Activated T-helper 1 cell treated with anti-CD3 and anti-CD28 coated beads, Interleukin-12 subunit alpha, Interleukin-12 subunit beta, Interleukin-2, Interleukin-4 antibody, amounts not matched to agents 30 ng/mL and 10 ng/mL and 1 ng/mL, durations not matched to agents 14 hours and 24 hours and 36 hours (primary cell): ENCODE data around the gene GRK6. TPM values are rescaled to one million over a fixed set of nuclear protein-coding genes. Genes with fewer than 3 reads are reported as not detected.

Experiments
- DNase-seq: peaks from one replicate; pipeline ENCODE4 v3.0.0; 2021; ENCODE audit warnings: low spot score
- H3K27ac Mint-ChIP-seq: one replicate; pipeline ENCODE4 v1.8.0; 2021; ENCODE audit warnings: mild to moderate bottlenecking, mixed read lengths
- H3K27me3 Mint-ChIP-seq: one replicate; pipeline ENCODE4 v1.8.0; 2022; ENCODE audit warnings: mild to moderate bottlenecking, moderate library complexity, mixed read lengths; ENCODE audit not compliant: insufficient read depth
- H3K36me3 Mint-ChIP-seq: one replicate; pipeline ENCODE4 v1.8.0; 2021; ENCODE audit warnings: low read depth, mixed read lengths
- H3K4me1 Mint-ChIP-seq: one replicate; pipeline ENCODE4 v1.8.0; 2021; ENCODE audit warnings: low read depth, mixed read lengths
- H3K4me3 Mint-ChIP-seq: one replicate; pipeline ENCODE4 v1.8.0; 2021; ENCODE audit warnings: mild to moderate bottlenecking, moderate library complexity, mixed read lengths
- H3K9me3 Mint-ChIP-seq: one replicate; pipeline ENCODE4 v1.8.0; 2021; ENCODE audit warnings: mixed read lengths
- intact Hi-C: fragments of 100-400 bp; cut with micrococcal nuclease; formaldehyde crosslinking; loops from one replicate; pipeline ENCODE4 v1.15.1; 2024
- total RNA-seq: library from RNA; stranded (reverse); gene quantifications from 2 replicates; pipeline ENCODE4 v1.2.3, GENCODE V29; 2022

The GRK6 gene
- total RNA-seq, 1 donor from 2014 or later: 122 TPM

DNA sequence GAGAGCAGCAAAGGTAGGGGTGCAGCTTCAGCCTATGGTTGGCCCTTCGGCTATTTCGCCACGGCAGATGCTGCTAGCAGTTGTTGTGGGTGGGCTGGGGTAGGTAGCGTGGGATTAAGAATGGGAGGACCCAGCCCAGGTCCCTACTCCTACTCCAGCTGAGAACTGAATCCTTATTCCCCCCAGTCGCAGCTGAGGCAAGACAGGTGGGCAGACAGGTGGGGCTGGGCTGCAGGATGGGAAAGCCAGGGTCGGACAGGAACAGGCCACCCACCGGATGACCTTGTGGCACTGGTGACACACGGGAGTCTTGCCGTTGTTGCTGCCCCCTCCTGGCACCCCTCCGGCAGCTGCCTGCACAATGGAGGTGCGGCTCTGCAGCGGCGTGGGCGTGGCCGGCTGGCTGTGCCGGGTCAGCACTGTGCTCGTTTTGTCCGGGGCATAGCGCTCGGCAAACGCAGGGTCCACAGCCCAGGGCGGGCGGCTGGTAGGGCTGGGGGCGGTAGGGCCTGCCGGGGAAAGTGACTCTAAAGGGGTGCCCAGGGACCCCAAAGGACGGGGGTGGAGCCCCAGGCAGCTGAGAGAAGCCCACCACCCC lies 62.7 kb downstream of the GRK6 start:
- Mint-ChIP-seq H3K4me3 (no peak overlapping the region), H3K4me1 (peaks cover 16% of the 10 kb centered on the region), H3K27ac (no peak overlapping the region), H3K36me3 (peaks cover 27% of the 10 kb centered on the region), H3K9me3 (no peaks in the 10 kb centered on the region), H3K27me3 (no peaks in the 10 kb centered on the region)
- intact Hi-C loops: no loop called here
- DNase-seq: no peak

DNA sequence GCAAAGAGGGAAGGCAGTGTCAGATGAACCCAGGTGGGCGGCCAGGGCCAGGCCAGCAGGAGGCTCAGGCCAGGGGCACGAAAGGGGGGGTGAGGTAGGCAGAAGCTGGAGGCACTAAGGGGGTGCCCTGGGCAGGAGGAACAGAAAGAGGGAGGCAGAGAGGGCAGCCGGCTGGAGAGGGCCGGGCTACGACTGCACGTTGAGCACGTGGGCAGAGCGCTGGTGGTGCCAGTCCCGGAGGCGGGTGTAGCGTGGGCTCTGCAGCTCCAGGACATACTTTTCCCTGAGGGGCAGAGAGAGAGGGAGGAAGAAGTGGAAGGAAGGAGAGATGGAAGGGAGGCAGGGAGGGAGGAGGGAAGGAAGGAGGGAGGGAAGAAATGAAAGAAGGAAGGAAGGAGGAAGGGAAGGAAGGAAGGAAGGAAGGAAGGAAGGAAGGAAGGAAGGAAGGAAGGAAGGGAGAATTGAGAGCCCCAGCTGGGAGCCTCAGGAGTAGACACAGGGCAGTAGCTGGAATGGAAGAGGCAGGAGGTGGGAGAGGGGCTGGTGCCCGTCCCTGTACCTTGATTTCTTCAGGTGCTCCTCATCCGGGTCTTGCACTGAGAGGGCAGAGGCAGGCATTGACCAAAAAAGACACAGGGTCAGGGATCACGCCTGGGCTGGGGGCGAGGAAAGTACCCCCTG lies 64.0 kb downstream of the GRK6 start:
- Mint-ChIP-seq H3K36me3 (peaks cover 23% of the 10 kb centered on the region), H3K27me3 (no peaks in the 10 kb centered on the region), H3K4me3 (no peak overlapping the region), H3K27ac (no peak overlapping the region), H3K9me3 (no peaks in the 10 kb centered on the region), H3K4me1 (peaks cover 18% of the 10 kb centered on the region)
- intact Hi-C loops: no loop called here
- DNase-seq: no peak

DNA sequence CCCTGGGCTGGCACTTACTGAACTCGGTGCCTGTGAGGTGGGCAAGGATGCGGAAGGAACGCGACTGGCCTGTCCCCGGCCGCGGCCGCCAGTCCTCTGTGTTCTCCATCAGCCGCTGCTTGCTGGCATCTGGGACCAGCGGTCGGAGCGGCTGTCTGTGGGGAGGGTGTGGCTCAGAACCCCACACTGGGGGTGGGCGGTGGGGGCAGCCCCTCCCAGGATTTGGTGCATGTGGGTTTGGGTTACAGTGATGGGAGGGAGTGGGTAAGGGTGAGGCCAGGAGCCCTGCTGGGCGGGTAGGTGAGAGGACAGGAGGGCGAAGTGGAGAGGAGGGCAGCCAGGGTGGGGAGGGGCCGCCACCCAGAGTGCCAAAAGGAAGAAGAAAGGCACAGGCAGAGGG lies 64.5 kb downstream of the GRK6 start:
- intact Hi-C loops: no loop called here
- no peaks in the 10 kb centered on the region for H3K9me3 Mint-ChIP-seq
- H3K27me3 Mint-ChIP-seq: no peaks in the 10 kb centered on the region
- no peak overlapping the region for H3K4me3 Mint-ChIP-seq
- H3K36me3 Mint-ChIP-seq: peaks cover 23% of the 10 kb centered on the region
- no peak for DNase-seq
- H3K4me1 Mint-ChIP-seq: peaks cover 23% of the 10 kb centered on the region
- H3K27ac Mint-ChIP-seq: no peak overlapping the region

DNA sequence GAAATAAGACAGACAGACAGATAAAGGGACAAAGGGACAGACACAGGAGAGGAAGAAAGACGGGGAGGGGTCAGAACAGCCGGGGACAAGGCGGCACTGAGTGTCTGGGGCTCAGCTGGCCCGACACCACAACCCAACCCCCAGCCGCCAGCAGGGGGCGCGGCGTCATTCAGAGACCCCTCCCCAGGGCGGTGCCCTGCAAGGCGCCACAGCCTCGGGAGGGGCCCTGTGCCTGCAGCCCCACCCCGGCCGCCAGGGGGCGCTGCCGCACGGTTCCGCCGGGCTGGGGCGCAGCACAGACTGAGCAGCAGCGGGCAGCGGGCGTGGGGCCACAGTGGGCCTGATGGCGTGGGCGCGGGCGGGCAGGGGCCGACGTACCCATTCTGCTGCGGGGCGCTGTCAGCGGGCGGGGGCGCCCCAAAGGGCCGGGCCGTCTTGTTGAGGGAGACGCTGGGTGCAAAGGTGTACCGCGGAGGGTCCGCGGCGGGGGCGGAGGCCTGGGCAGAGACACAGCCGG lies 65.0 kb downstream of the GRK6 start:
- H3K36me3 Mint-ChIP-seq: peaks cover 23% of the 10 kb centered on the region
- H3K9me3 Mint-ChIP-seq: no peaks in the 10 kb centered on the region
- no peak for DNase-seq
- no peaks in the 10 kb centered on the region for H3K27me3 Mint-ChIP-seq
- peaks cover 26% of the 10 kb centered on the region for H3K4me1 Mint-ChIP-seq
- no peak overlapping the region for H3K27ac Mint-ChIP-seq
- intact Hi-C loops: no loop called here
- no peak overlapping the region for H3K4me3 Mint-ChIP-seq

DNA sequence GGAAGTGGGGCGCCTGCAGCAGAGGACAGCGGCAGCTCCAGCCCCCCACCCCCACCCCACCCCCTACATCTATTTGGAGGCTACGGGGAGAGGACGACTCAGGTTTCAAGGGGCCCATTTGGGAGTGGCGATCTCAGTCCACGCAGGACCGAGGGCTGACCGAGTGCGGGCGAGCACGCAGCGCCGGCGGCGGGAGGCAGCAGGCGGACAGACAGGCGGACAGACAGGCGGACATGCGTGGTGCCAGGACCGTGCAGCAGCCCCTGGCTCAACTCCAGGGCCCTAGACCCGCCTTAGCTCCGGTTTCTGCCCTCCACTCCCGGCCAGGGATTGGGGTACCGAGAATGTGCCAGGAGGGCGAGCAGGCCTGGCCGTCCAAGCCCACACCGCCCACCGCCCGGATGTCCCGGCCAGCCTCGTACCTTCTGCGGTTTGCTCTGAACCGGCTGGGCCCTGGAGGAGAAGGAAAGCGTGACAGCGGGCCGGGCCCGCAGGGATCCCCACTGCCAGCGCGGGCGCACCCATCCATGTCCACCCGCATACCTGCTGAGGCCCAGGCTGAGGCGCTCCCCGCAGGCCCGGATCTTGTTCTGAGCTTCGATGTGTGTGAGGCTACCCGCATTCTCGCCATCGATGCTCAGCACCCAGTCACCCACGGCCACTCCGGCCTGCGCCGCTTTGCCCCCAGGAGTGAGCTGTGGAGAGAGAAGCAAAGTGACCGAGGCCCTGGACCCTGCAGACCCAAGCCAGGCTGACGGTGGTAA lies 65.7 kb downstream of the GRK6 start:
- no peak overlapping the region for H3K27ac Mint-ChIP-seq
- H3K4me3 Mint-ChIP-seq: no peak overlapping the region
- H3K4me1 Mint-ChIP-seq: peaks cover 26% of the 10 kb centered on the region
- peaks cover 22% of the 10 kb centered on the region for H3K36me3 Mint-ChIP-seq
- intact Hi-C loops: no loop called here
- no peak for DNase-seq
- H3K27me3 Mint-ChIP-seq: no peaks in the 10 kb centered on the region
- no peaks in the 10 kb centered on the region for H3K9me3 Mint-ChIP-seq

Other genes with a start within 250 kb of the GRK6 start
- gene RAB24, start 123.0 kb upstream of the GRK6 start, total RNA-seq: 19.7 and 22.4 TPM in 2 replicates
- 239 and 250 TPM in 2 replicates for gene PRELID1, start 122.9 kb upstream of the GRK6 start, total RNA-seq
- 9.6 and 11.8 TPM in 2 replicates for gene MXD3, start 114.8 kb upstream of the GRK6 start, total RNA-seq
- gene LMAN2, start 75.0 kb upstream of the GRK6 start, total RNA-seq: 108 and 118 TPM in 2 replicates
- gene RGS14, start 68.8 kb upstream of the GRK6 start, total RNA-seq: 37.8 and 41.3 TPM in 2 replicates
- 0.26 TPM in 1 of 2 replicates, not detected in the other for gene SLC34A1, start 42.2 kb upstream of the GRK6 start, total RNA-seq
- not detected in 2 replicates for gene PFN3, start 26.0 kb upstream of the GRK6 start, total RNA-seq
- gene F12, start 17.1 kb upstream of the GRK6 start, total RNA-seq: 1.3 and 2.2 TPM in 2 replicates
- 10.3 and 11.2 TPM in 2 replicates for gene PRR7, start 20.1 kb downstream of the GRK6 start, total RNA-seq
- gene DBN1, start 47.0 kb downstream of the GRK6 start, total RNA-seq: 13.1 and 14.4 TPM in 2 replicates
- 49.2 and 49.9 TPM in 2 replicates for gene PDLIM7, start 70.9 kb downstream of the GRK6 start, total RNA-seq
- gene DOK3, start 83.2 kb downstream of the GRK6 start, total RNA-seq: 3.7 and 5.0 TPM in 2 replicates
- 151 and 166 TPM in 2 replicates for gene DDX41, start 90.3 kb downstream of the GRK6 start, total RNA-seq
- 70.9 and 79.4 TPM in 2 replicates for gene FAM193B, start 127.9 kb downstream of the GRK6 start, total RNA-seq
- gene TMED9, start 165.5 kb downstream of the GRK6 start, total RNA-seq: 174 and 175 TPM in 2 replicates
- 27.7 and 28.4 TPM in 2 replicates for gene B4GALT7, start 173.5 kb downstream of the GRK6 start, total RNA-seq